ENCODE results near the gene RNASET2.
"Not testable (repeated sequence)": the region's sequence is repeated elsewhere in the genome, so short reads cannot be mapped to it uniquely, and the experiment has no call there.

RNASET2 gene

DNA sequence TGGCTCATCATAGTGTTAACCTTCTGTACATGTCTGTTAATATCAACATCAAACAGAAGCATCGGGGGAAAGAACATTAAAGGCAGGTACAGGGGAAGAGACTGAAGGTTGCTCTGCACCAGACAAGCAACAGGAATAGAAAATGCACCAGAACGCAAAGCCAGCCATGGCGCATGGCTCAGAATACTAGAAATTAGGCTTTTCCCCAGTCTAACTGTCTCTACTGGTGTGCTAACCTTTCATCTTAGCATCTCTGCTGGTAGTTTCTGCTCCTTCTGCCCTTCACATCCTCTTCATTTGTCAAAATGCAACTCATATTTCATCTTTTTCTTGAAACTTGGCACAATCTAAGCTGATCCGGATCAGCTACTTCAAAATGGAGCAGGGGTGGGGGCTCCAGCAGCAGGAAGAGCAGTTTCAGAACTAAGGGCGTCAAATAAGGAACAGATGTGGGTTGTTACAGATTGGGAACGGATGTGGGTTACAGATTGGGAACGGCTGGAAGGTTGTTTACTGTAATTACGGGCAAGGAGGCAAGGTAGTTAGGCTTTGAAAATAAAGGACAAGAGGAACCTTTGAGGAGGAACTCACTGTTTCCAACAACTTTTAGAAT is 13.1 kb upstream of the RNASET2 start:
- no peak for DNase-seq

DNA sequence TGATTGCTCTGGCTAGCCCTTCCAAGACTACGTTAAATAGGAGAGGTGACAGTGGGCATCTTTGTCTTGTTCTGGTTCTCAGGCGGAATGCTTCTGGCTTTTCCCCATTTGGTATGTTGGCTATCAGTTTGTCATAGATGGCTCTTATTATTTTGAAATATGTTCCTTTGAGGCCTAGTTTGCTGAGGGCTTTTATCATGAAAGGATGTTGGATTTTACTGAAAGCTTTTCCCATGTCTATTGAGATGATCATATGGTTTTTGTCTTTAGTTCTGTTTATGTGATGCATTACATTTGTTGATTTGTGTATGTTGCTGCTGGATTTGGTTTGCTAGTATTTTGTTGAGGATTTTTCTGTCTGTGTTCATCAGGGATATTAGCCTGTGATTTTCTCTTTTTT is 9.9 kb upstream of the RNASET2 start:
- DNase-seq: no peak

DNA sequence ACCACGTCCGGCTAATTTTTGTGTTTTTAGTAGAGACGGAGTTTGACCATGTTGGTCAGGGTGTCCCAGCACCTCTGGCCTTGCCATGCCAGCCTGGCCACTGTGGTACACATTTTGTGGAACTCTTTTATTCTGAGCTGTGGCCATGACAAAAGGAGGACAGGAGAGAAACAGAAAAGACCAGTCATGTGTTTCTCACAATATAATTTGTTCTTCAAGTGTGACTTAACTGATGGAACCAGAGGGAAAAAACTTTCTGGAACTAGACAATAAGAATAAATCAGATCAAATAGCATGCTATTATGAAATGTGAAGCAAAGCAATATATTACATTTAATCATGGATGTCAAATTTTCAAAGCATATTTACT is 4.2 kb upstream of the RNASET2 start:
- DNase-seq: peak; percentile 24

DNA sequence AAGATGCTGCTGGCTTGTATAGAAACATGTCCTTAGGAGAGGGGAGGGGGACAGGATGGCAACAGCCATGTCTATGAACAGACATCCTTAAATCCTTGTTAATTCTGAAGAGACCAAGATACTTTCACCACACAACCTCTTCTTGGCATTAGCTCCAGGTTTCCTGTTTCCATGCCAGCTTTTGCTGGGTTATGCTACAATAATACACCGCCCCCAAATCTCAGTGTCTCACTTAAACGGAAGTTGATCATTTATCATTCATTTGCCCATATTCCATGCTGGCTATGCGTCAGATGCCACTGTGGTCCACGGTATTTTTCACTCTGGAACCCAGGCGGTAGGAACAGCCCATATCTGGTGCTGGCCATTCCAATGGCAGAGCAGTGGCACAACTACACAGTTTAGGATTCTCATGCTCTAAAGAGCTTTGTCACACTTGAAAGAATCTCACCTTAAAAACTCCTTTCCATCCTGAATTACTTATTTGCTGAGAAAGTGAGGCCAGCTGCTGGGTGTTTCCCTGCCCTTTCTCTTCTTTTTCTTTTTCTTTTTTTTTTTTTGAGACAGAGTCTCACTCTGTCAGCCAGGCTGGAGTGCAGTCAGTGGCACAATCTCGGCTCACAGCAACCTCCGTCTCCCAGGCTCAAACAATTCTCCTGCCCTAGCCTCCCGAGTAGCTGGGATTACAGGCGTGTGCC is 3.7 kb upstream of the RNASET2 start:
- DNase-seq: peak; percentile 44

DNA sequence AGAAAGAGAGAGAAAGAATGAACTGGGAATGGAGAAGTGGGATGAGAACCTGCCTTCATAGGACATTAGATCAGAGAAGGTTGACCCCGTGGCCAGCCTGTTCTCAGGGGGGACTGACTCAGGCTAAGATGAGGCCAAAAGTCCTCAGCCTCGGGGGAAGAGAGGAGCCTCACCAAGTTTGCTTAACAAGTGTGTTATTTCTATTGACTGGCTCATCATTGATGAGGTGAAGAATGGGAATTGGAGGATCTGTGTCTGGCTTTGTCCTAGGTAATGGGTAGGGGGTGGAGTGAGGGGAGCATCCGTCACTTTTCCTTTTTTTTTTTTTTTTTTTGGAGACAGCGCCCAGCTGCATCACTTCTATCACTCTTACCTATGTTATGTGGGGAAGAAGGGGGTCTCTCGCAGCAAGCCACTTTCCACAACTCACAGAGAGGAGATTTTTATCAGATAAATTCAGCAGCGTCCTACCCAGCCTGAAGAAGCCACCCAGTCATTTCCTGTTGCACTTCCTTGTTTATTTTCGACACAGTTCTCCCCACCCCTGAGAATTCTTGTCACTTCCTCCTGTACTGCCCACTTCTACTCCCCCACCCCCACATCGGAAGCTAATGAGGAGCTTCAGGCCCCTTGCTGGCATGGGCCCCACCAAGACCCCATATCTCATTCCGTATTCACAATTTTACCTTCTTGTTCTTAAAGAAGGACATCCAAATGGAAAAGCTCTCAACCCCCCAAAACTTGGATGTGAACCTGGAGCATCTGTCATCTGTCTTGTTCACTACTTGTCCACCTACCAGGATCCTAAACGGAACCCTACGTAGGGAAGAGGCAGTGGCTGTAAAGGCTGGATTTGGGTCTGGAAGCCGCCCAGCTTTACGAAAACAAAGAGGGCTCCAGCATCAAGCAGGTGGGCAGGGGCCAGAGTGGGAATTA is 2.8 kb upstream of the RNASET2 start:
- peak; percentile 70 for DNase-seq

DNA sequence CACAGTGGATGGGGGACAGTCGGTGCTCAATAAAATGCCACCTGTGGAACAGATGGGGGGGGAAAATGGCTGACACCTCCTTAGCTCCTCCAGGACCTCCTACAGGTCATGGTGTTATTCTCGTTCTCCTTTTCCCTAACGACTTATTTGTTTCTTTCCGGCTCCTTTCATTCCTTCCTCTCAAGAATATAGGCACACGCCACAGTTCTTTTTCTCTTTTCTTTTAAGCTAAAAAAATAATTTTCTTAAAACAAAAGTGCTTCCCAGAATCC is 1.4 kb upstream of the RNASET2 start:
- no peak for DNase-seq

DNA sequence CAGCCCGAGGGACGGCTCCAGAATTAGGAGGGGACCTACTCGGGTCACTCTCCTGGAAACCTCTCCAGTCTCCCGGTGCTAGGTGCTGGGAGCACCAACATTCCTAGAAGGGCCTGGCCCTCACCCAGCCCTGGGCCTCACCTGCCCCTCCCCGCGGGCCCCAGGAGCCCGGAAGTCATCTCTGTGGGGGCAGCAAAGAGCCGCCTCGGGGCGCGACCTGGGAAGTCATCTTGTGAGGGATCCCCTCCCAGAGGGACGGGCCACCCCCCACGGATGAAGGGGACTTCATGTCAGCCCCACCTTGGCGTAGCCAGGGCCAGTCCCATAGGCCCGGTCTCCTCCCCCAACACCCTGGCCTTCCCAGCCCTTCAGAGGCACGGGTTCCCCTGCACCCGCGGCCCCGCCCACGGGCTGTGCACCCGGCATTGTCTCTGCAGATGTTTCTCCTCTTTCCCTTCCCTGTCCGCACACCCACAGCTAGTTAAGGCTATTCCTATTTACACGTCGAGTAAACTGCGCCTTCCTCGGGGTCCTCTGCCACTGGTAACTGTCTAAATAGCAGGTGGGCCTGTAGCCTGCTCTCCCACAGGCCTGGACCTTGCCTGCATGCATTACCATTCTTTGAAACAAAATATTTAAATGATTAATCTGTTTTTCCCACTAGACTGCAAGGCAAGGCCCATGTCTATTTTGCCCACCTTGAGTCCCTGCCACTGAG is 896 bp upstream of the RNASET2 start:
- DNase-seq: peak; percentile 84

DNA sequence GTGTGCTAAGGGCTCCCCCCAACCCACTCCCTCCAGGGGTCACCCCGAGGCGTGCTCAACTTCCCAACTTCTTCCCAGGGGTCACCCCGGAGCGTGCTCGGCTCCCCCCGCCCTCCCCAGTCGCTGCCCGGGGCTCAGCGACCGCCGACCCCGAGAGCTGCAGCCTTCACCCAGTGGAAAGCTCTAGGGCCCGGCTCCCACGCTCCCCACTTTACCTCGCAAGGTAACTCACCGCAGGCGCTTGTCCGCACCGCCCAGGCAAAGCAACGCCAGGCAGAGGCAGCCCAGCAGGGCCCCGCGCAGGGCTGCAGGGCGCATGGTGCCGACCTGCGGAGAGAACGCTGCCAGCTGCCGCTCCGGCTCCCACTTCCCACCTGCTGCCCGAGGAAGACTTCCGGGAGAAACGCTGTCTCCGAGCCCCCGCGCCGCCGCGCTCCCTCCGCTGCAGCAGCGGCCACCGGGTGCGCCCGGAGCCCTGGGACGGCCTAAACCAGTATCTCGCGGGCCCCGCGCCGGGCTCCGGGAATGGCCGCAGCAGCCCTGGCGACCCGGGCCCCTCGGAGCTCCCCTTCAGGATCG is 396 bp downstream of the RNASET2 start:
- no peak for DNase-seq

DNA sequence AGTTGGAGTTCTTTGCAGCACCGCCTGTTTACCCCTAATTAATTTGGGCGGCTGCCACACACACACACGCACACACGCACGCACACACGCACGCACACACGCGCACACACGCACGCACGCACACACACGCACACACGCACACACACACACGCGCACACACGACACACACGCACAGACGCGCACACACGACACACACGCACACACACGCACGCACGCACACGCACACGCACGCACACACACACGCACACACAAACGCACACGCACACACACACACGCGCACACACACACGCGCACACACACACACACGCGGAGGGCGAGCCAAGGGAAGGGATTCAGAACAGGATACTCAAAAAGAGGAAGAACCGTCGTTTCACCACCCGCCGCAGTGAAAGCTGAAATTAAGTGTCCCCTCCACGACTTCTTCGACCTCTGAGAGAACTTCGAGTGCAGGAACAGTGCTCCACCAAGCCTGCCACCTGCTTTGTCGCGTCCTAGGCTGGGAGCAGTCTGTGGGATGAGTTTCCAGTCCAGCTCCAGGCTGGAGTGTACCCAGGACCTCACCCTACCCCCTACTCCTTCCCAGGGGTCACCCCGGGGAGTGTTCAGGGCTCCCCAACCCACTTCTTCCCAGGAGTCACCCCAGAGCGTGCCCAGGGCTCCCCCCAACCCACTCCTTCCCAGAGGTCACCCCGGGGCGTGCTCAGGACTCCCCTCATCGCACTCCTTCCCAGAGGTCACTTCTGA is 1.1 kb downstream of the RNASET2 start:
- DNase-seq: peak; percentile 74

DNA sequence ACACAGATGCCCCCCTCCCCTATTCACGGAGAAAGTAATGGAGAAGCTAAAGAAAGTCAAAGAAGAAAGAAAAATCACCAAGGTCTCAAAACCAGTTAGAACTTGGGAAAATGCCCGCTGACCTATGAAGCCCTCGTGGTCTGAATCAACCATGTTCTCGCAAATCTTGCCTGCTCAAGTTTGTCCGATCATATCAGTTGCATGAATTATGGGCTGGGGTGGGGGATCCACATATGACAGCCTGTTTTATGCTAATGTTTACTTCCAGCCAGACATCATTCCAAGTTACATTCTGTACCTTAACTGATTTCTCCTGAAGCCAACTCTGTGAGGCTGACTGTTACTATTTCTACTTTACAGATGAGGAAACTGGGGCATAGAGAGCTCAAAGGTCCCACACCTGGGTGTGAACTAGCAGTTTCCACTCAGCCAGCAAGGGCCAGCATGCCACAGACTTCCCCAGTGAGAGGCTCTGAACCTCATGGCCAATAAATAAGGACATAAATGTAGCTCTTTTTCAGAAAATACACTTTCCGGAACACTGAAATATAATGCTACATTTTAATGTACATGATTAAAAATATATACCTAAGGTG is 2.1 kb downstream of the RNASET2 start:
- DNase-seq: no peak

DNA sequence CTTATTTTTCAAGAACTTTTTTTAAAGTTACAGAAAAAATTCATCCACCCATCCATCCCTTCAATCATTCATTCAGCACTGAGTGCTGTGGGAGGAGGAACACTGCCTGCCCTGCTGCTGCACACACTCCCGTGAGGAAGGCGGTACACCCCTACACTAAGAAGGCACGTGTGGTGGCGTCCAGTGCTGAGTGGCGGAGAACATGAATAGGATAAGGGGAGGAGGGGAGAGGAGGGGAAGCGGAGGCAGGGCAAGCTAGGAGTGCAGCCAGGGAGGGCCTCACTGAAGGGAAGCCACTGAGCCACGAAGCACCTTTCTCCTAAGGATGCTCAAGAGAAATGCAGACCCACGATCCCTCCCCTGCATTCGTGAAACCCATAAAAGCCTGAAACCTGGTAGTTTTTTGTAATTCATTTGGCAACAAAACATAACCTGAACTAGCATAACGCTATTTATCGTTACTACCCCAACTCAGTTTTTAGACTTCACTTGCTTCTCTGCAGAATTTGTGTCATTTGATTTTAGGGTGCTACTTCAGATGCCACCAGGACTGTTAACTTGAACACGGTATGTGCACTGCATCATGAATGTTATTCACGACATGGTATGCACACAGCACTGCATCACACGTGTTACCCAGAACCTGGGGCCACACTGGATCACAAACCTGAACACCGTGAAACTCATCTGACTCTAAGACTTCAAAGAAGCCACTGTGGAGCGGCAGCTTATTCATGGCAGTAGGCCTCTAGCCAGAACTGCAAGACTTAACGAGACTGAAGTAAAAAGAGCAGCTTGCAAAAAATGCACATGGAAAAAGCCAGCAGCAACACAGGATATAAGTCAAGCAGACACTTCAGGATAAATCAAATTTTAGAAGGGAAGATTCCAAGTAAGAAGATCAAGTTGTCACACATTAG is 3.5 kb downstream of the RNASET2 start:
- no peak for DNase-seq

DNA sequence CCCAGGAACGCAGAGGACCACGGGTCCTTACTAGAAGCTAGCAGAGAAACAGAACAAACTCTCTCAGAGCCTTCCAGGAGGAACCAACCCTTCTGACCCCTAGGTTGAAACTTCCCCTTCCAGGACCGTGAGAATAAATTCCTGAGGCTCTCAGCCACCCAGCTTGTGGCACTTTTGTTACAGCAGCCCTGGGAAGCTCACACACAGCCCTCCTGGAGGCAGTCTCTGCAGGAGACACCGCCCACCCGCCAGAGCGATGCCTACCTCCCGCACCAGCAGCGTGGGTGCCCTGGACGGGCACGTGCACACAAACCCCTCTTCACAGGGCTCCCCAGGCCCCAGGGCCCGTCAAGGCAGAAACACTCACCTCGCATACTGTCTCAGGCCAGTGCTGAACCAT is 4.2 kb downstream of the RNASET2 start:
- DNase-seq: no peak

DNA sequence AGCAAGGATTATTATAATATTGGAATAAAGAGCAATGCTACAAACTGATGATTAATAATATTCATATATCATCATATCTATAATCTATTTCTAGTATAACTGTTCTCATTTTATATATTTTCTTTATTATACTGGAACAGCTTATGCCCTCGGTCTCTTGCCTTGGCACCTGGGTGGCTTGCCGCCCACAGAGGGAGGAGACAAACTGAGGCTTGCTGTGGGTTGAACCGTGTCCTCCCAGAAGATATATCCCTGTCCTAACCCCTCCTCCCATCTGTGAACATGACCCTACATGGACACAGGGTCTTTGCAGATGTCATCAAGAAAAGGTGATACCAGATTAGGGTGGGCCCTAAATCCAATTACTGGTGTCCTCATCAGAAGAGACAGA is 4.7 kb downstream of the RNASET2 start:
- DNase-seq: no peak

DNA sequence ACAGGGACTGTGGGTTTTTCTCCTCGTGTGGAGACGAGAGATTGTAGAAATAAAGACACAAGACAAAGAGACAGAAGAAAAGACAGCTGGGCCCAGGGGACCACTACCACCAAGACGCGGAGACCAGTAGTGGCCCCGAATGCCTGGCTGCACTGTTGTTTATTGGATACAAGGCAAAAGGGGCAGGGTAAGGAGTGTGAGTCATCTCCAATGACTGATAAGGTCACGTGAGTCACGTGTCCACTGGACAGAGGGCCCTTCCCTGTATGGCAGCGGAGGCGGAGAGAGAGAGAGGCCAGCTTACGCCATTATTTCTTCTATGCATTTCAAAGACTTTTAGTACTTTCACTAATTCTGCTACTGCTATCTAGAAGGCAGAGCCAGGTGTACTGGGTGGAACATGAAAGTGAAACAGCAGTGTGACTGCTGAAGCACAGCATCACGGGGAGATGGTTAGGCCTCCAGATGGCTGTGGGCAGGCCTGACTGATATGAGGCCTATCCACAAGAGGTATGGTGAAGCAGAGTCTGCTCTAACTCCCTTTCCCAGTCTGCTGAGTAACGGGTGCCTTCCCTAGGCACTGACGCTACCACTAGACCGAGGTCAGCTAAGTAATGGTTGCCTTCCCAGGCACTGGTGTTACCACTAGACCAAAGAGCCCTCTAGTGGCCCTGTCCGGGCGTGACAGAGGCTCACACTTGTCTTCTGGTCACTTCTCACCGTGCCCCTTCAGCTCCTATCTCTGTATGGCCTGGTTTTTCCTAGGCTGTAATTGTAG is 5.3 kb downstream of the RNASET2 start:
- peak; percentile 83 for DNase-seq

DNA sequence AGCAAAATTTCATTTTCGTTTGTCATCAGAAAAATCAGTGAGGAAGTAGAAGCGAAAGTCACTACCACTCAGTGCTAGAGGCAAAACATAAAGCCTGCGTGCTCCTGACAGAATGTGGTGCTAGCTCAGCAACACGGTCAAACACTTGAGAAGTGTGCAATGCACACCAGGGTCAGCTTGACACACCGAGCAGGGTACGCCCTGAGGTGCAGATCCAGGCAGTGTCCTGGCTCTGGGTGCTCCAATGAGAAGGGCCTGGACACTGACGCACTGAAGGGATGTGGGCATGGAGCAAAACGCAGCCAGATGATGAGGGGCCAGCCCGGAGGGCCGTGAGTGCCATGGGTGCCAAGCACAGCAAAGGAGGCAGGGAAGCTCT is 5.9 kb downstream of the RNASET2 start:
- DNase-seq: no peak

DNA sequence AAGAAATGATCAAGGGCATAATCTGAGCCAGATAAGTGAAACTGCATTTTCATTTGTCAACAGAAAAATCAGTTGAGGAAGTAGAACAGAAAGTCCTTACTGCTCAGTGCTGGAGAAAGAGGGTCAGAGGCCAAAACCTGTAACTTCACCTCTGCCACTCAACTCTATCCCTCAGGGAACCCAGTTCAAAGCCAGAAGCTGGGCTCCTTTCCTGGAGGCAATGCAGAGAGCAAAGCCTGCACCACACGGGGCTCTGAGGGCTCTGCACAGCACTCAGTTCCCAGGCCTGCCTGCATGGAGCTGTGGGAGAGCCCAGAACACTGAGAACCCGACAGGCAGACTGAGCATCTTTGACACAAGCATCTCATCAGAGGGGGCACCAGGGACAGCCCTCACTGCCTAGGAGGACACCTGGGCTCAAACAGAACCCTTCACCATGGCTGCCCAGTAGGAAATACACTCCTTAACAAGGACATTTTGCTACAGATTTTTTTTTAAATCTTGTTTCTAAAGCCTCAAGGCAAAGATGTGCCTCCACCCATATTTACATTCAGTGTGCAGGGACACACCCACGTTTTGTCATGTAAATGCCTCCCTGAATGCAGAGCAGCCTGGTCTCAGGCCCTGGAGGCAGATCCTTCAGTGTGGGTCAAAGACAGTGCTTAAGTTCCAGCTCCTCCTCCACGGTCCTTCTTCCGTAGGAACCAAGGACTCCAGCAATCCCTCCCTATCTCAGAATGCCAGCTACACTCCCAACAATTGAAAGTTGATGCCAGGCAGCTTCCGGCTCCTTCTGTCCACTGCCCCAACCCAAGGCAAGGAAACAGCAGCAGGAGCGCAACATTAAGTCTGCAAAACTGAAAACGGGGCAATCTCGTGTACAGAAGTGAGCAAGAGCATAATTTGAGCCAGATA is 6.6 kb downstream of the RNASET2 start:
- no peak for DNase-seq

DNA sequence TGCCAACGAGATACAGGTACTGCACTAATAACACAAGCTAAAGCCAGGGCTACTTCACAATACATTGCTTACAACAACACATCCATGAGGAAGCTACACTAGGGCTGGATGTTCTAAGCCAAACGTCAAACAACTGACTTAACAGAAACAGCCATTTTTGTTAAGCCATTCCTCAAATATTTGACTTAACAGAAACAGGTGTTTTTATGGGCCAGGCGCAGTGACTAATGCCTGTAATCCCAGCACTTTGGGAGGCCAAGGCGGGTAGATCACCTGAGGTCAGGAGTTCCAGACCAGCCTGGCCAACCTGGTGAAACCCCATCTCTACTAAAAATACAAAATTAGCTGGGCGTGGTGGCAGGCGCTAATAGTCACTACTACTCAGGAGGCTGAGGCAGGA is 7.6 kb downstream of the RNASET2 start:
- DNase-seq: not testable (repeated sequence)

DNA sequence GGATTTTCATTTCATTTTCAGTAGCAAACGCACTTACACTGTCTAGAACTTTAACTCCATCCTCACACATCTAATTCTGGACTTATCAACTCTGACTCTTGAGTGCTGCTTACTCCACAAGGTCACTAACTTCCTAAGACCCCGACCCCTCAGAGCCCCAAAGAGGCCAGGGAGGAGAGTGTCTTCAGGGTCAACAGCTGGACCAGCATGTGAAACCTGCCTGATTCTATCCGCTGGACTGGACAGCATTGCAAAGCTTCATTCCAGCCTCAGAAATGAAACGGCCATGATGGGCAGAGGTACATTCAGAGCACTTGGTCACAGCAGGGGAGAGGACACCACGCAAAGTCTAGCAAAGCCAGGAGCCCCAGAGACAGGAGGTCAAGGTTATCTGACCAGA is 9.1 kb downstream of the RNASET2 start:
- DNase-seq: no peak

DNA sequence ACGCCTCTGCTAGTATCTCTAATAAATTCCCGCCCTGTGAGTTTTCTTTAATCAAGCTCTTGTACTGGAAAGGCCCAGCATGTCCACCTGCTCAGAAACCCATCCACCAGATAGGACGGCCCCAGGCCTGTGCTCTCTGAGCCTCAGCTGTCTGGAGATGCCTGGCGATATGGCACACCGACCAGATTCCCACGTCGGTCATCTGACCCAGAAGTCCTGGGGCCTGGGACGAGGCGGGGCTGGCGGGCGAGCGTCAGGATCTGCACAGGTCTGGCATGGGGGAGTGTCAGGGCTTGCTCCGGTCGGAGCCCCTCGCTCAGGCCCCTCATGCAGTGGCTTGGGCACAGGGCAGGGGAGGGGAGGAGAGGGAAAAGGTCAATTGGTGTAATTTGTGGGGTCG is 10.2 kb downstream of the RNASET2 start:
- DNase-seq: no peak

All from activated CD8-positive, alpha-beta memory T cell treated with anti-CD3 and anti-CD28 coated beads for 24 hours (primary cell).